Keratinocyte (primary cell): ENCODE results near the gene DBNL. TPM values are rescaled to one million over a fixed set of nuclear protein-coding genes. Genes with fewer than 3 reads are reported as not detected.
A peak's percentile ranks its signal among the peaks of the same experiment; 100 is the strongest.

Source experiments
- DNase-seq: peaks from one replicate; pipeline ENCODE4 v3.0.0-alpha.2; 2011; ENCODE audit warnings: low read depth, missing footprints, low spot score
- FAIRE-seq: peaks from 2 replicates; lab custom pipeline; 2011; peaks lifted over from hg19 to GRCh38; lab: Jason Lieb, UNC
- H2AFZ ChIP-seq: 2 replicates; pipeline ENCODE4 v1.6.0; 2012; ENCODE audit warnings: low read length, control low read depth, inconsistent platforms; ENCODE audit not compliant: control insufficient read depth
- H3K27ac ChIP-seq: 2 replicates; pipeline ENCODE4 v1.5.1; 2011; ENCODE audit warnings: low read length; ENCODE audit not compliant: control insufficient read depth, insufficient read depth
- H3K27me3 ChIP-seq: 3 replicates; pipeline ENCODE4 v1.6.0; 2011; ENCODE audit warnings: low read length; ENCODE audit not compliant: control insufficient read depth, insufficient read depth; ENCODE audit errors: extremely low read depth
- H3K36me3 ChIP-seq, 2 experiments: 2 replicates in 1 of 2; 3 replicates in 1 of 2; pipeline ENCODE4 v1.5.1; 2011; ENCODE audit warnings: low read length in 2 of 2, mild to moderate bottlenecking in 1 of 2; ENCODE audit not compliant: control insufficient read depth in 2 of 2, insufficient read depth in 2 of 2; ENCODE audit errors: extremely low read depth in 1 of 2
- H3K4me1 ChIP-seq: 3 replicates; pipeline ENCODE4 v1.5.1; 2011; ENCODE audit warnings: low read length; ENCODE audit not compliant: control insufficient read depth, insufficient read depth; ENCODE audit errors: extremely low read depth
- H3K4me2 ChIP-seq: 3 replicates; pipeline ENCODE4 v1.6.0; 2011; ENCODE audit warnings: low read depth, low read length; ENCODE audit not compliant: control insufficient read depth, insufficient read depth; ENCODE audit errors: extremely low read depth
- H3K4me3 ChIP-seq, 3 experiments: fragments of 200-600 bp in 1 of 3; sonication (generic) in 1 of 3; 2 replicates in 2 of 3; 3 replicates in 1 of 3; pipeline ENCODE4 v1.5.1; 2011 to 2016; ENCODE audit warnings: low read length in 3 of 3, mild to moderate bottlenecking in 3 of 3, control low read depth in 2 of 3, inconsistent platforms in 1 of 3, low read depth in 1 of 3, mixed read lengths in 1 of 3, mixed run types in 1 of 3, moderate library complexity in 1 of 3; ENCODE audit not compliant: control insufficient read depth in 2 of 3, insufficient read depth in 2 of 3; ENCODE audit errors: extremely low read depth in 1 of 3
- H3K79me2 ChIP-seq: 2 replicates; pipeline ENCODE4 v1.6.0; 2012; ENCODE audit warnings: low read length; ENCODE audit not compliant: control insufficient read depth, insufficient read depth
- H3K9ac ChIP-seq: 3 replicates; pipeline ENCODE4 v1.6.0; 2011; ENCODE audit warnings: low read length; ENCODE audit not compliant: control insufficient read depth, insufficient read depth; ENCODE audit errors: extremely low read depth
- H3K9me1 ChIP-seq: 3 replicates; pipeline ENCODE4 v1.6.0; 2011; ENCODE audit warnings: low read length; ENCODE audit not compliant: control insufficient read depth, insufficient read depth; ENCODE audit errors: extremely low read depth
- H3K9me3 ChIP-seq: 2 replicates; pipeline ENCODE4 v1.5.1; 2012; ENCODE audit warnings: low read depth, low read length; ENCODE audit not compliant: control insufficient read depth
- H4K20me1 ChIP-seq: 3 replicates; pipeline ENCODE4 v1.6.0; 2011; ENCODE audit warnings: low read length; ENCODE audit not compliant: control insufficient read depth, insufficient read depth; ENCODE audit errors: extremely low read depth
- EZH2 ChIP-seq: IDR thresholded peaks from one replicate; pipeline ENCODE4 v1.6.1; 2012; ENCODE audit warnings: inconsistent platforms, mild to moderate bottlenecking, low read length, moderate library complexity
- dilution Hi-C: fragments of 300-500 bp; cut with MboI; formaldehyde crosslinking; loops from one replicate; pipeline ENCODE4 v1.7.0; 2020; ENCODE audit warnings: low sequenced_read_pairs; ENCODE audit not compliant: extremely low pct_ligation_motif_present
- polyA plus RNA-seq, 5 experiments: library from polyadenylated mRNA; depleted of rRNA in 3 of 5; stranded (reverse) in 3 of 5; stranded (forward) in 1 of 5; unstranded in 1 of 5; fragments of >200 nt; gene quantifications; 1 replicate in 1 of 5; 2 replicates in 3 of 5; 3 replicates in 1 of 5; pipeline versions ENCODE4 v1.2.1 to v1.2.3, GENCODE V29; 2011 to 2012; ENCODE audit warnings: missing spikeins in 2 of 5, low read depth in 1 of 5, low replicate concordance in 1 of 5
- TF ChIP-seq, protein P1 (sequence below), 3 experiments: IDR thresholded peaks in 1 of 3; conservative IDR thresholded peaks in 1 of 3; optimal IDR thresholded peaks in 1 of 3; 2 replicates in 2 of 3; 3 replicates in 1 of 3; pipeline versions ENCODE3 to v1.5.1; 2011; ENCODE audit warnings: low read length in 3 of 3, mild to moderate bottlenecking in 3 of 3, moderate library complexity in 2 of 3, control low read depth in 1 of 3, inconsistent platforms in 1 of 3; ENCODE audit not compliant: insufficient read depth in 2 of 3; ENCODE audit errors: extremely low read depth in 1 of 3

Gene DBNL
- polyA plus RNA-seq, 1 donor (not counting 4 experiments of a cell fraction or from before 2014, with no cell fraction given) = 76.1 TPM

GRCh38 chr7:44057181-44057848, 12.8 kb downstream of the DBNL start:
- Histone ChIP-seq H3K9me1 (no peaks in the 10 kb centered on the region), H4K20me1 (peaks cover 6% of the 10 kb centered on the region), H3K27me3 (no peaks in the 10 kb centered on the region), H3K9ac (no peak overlapping the region), H3K79me2 (peaks cover 11% of the 10 kb centered on the region), H3K27ac (no peak overlapping the region), H3K36me3 (peaks cover 50 to 61% of the 10 kb centered on the region in 2 experiments), H3K4me1 (peaks cover 3% of the 10 kb centered on the region), H2AFZ (no peak overlapping the region), H3K9me3 (no peaks in the 10 kb centered on the region), H3K4me2 (no peak overlapping the region), H3K4me3 (no peak overlapping the region)
- DNase-seq = no peak
- dilution Hi-C loops = no loop called here
- TF ChIP-seq EZH2 = no peak
- TF ChIP-seq, protein P1, sequence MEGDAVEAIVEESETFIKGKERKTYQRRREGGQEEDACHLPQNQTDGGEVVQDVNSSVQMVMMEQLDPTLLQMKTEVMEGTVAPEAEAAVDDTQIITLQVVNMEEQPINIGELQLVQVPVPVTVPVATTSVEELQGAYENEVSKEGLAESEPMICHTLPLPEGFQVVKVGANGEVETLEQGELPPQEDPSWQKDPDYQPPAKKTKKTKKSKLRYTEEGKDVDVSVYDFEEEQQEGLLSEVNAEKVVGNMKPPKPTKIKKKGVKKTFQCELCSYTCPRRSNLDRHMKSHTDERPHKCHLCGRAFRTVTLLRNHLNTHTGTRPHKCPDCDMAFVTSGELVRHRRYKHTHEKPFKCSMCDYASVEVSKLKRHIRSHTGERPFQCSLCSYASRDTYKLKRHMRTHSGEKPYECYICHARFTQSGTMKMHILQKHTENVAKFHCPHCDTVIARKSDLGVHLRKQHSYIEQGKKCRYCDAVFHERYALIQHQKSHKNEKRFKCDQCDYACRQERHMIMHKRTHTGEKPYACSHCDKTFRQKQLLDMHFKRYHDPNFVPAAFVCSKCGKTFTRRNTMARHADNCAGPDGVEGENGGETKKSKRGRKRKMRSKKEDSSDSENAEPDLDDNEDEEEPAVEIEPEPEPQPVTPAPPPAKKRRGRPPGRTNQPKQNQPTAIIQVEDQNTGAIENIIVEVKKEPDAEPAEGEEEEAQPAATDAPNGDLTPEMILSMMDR (optimal IDR thresholded peaks at IDR 0.05 in 1 of 3, IDR thresholded peaks at IDR 0.05 in 1 of 3, conservative IDR thresholded peaks at IDR 0.05 in 1 of 3; ENCODE audit: extremely low read depth in 1 of 3, insufficient read depth in 2 of 3, low read length in 3 of 3) = no peak
- no peak for FAIRE-seq

GRCh38 chr7:44057849-44058758, 13.6 kb downstream of the DBNL start:
- peaks cover 6% of the 10 kb centered on the region for H4K20me1 ChIP-seq
- peaks cover 5% of the 10 kb centered on the region for H3K79me2 ChIP-seq
- H3K36me3 ChIP-seq = peaks cover 48 to 55% of the 10 kb centered on the region in 2 experiments
- H2AFZ ChIP-seq = no peak overlapping the region
- H3K4me1 ChIP-seq = peaks cover 3% of the 10 kb centered on the region
- TF ChIP-seq, protein P1 (optimal IDR thresholded peaks at IDR 0.05 in 1 of 3, IDR thresholded peaks at IDR 0.05 in 1 of 3, conservative IDR thresholded peaks at IDR 0.05 in 1 of 3; ENCODE audit: extremely low read depth in 1 of 3, insufficient read depth in 2 of 3, low read length in 3 of 3) = peak in 1 of 3 experiments; percentile 4
- no peak for TF ChIP-seq EZH2
- no peak for FAIRE-seq
- H3K9ac ChIP-seq = no peak overlapping the region
- H3K9me3 ChIP-seq = no peaks in the 10 kb centered on the region
- no peak overlapping the region for H3K4me3 ChIP-seq
- dilution Hi-C loops = no loop called here
- no peak overlapping the region for H3K4me2 ChIP-seq
- no peaks in the 10 kb centered on the region for H3K9me1 ChIP-seq
- no peaks in the 10 kb centered on the region for H3K27me3 ChIP-seq
- no peak for DNase-seq
- H3K27ac ChIP-seq = no peak overlapping the region
